Superior temporal gyrus (tissue), 1 donor: ENCODE results near the gene TM9SF1.

Experiments
- DNase-seq: peaks from one replicate; pipeline ENCODE4 v3.0.0-alpha.2; 2016; ENCODE audit errors: extremely low spot score

Gene TM9SF1, protein sequence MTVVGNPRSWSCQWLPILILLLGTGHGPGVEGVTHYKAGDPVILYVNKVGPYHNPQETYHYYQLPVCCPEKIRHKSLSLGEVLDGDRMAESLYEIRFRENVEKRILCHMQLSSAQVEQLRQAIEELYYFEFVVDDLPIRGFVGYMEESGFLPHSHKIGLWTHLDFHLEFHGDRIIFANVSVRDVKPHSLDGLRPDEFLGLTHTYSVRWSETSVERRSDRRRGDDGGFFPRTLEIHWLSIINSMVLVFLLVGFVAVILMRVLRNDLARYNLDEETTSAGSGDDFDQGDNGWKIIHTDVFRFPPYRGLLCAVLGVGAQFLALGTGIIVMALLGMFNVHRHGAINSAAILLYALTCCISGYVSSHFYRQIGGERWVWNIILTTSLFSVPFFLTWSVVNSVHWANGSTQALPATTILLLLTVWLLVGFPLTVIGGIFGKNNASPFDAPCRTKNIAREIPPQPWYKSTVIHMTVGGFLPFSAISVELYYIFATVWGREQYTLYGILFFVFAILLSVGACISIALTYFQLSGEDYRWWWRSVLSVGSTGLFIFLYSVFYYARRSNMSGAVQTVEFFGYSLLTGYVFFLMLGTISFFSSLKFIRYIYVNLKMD

DNA sequence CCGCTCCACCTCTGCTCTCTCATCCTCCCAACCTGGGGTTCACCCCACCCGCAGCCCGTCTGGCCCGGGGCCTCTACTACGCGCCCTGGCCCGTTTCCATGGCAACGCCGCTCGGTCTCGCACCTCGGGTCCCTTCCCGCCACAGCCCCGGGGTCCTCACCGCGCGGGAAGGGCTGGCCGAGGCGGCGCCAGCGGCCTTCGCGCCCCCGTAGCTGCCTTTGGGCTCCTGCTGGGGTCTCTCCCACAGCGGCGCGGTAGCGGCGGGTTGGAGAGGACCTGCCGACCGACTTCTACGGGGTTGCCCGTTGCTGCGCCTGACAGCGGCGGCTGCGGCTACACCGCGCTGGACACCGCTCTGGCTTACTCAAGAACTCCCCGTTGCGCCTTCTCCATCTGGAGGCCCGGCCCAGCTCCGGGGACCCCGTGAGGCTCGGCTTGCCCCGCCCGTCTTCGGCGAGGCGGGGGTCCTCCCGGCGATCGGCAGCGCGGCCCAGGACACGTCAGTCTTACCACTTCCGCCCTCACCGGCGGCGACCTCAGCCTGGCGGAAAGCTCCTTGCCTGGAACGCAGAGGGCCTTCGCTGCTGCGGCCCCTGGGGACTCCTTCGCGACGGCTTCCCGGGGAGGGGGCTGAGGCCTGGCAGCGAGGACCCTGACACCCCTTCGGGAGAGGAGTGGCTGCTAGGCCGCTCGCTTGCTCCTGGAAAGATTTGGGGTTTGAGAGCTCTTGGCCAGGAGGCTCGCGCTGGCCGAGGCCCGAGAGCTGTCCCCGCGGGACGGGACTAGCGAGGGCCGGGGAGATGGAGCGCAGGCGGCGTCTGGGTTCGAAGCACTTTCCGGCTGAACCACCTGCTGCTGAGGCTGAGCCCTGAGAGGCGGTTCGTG, at the start of gene TM9SF1:
TM9SF1 (minus strand) TSS at position 256 of the 885 bp plus-strand sequence. CDS start 422 bp downstream, outside the sequence.
- DNase-seq, result peak; percentile 78

GRCh38 chr14:24243336-24243836, 48.1 kb upstream of the TM9SF1 start:
- no peak for DNase-seq

GRCh38 chr14:24241829-24242443, 46.7 kb upstream of the TM9SF1 start:
- no peak for DNase-seq

DNA sequence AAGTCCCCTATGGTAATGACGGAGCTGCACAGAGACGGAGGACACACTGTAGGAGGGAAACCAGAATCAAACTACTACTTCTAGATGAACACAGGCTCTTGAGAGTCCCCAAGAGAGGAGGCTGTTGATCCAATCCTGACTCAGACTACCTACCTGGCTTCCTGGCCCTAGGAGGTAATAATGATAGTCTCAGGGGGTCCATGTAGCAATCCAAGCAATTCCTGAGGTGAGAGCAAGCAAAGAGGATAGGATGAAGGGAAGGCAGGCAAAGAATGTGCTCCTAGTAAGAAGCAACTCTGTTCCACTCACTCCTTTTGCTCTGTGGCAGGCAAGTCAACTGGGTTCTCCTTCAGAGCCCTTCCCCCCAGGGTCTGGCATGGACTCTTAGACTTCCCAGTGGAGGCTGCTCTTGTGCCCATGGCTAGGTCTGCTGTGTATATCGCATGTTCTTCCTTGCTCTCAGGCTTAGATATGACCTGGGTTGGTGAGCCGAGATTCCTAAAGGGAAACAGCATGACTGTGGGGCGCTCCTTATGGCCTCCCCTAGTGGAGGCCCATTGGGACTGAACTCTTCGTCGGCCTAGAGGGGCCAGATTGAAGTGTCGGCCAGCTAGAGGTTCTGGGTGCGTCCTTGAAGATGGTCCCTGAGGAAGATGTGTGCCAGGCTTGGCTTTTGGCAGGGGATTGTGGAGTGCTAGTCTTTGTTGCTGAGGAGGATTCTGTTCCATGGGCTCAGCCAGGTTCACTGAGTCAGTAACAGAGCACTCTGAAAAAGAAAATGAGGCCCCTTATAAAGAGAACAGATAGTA, 45.1 kb upstream of the TM9SF1 start:
- DNase-seq, result no peak

DNA sequence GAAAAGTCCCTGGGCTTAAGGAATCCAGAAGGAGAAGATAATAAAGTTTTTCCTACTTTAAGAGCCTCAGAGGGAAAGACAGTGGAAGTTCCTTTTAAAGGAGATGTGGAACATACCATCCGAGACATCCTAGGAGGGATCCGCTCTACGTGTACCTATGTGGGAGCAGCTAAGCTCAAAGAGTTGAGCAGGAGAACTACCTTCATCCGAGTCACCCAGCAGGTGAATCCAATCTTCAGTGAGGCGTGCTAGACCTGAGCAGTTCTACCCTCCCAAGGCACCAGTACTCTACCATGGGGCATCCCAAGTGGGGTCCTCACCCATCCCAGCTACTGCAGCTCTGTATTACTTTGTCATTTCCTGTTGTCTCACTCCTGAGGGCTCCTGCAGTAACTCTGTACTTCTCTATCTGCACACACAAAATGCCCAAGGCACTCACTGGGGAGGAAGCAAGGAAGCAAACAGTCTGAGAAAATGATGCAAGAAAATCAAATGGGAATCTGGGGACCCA, 43.3 kb upstream of the TM9SF1 start:
- no peak for DNase-seq

DNA sequence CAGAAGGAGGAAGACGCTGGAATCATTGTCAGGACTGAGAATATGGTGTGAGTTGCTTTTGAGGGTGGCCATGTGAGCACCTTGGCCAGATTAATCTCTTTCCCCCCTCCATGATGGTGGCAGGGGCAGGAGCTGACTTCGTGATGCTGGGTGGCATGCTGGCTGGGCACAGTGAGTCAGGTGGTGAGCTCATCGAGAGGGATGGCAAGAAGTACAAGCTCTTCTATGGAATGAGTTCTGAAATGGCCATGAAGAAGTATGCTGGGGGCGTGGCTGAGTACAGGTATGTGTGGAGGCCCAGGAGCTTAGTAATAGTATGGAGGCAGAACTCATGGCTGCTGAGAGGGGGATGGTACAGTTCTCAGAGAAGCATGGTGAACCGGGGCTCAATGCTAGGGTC, 42.9 kb upstream of the TM9SF1 start:
- DNase-seq, result no peak

- no peak for DNase-seq
These were observed 42.3 kb upstream of the TM9SF1 start for GRCh38 chr14:24237463-24237955.

GRCh38 chr14:24236689-24237462, 41.6 kb upstream of the TM9SF1 start:
- no peak for DNase-seq

DNA sequence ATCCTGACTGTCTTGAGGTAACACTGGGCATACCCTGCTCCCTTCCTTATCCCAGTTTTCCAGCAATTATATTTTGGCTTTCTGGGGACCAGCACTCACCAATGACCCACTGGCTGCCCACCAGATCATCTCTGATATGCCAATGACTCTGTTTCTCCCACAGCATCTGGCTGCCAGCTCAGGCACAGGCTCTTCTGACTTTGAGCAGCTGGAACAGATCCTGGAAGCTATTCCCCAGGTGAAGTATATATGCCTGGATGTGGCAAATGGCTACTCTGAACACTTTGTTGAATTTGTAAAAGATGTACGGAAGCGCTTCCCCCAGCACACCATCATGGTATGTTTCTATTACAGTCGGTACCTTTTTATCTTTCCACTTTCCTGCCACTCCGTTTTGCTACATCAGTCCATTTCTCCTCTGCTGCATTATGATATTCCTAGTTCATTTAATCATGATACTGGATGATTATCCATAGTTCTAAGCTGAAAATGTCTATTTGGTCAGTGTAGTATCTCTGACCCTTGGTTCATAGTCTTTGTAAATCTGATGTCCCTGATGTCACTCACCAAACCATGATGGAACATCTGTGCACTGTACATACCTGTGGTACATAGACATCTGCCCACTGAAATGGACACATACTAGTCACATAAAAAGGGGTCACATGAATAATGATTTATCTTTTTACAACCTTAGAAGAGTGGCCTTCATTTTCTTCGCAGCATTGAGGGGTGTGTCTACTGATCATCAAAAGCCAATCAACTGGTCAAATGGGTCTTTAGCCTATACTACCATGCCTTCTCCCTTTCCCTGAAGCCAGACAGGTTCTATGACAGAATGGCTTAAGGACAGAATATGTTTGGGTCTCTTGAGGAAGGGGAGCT, 40.8 kb upstream of the TM9SF1 start:
- DNase-seq, result no peak

GRCh38 chr14:24234095-24235005, 39.1 kb upstream of the TM9SF1 start:
- no peak for DNase-seq

- no peak for DNase-seq
These were observed 38.3 kb upstream of the TM9SF1 start for GRCh38 chr14:24233538-24233866.

DNA sequence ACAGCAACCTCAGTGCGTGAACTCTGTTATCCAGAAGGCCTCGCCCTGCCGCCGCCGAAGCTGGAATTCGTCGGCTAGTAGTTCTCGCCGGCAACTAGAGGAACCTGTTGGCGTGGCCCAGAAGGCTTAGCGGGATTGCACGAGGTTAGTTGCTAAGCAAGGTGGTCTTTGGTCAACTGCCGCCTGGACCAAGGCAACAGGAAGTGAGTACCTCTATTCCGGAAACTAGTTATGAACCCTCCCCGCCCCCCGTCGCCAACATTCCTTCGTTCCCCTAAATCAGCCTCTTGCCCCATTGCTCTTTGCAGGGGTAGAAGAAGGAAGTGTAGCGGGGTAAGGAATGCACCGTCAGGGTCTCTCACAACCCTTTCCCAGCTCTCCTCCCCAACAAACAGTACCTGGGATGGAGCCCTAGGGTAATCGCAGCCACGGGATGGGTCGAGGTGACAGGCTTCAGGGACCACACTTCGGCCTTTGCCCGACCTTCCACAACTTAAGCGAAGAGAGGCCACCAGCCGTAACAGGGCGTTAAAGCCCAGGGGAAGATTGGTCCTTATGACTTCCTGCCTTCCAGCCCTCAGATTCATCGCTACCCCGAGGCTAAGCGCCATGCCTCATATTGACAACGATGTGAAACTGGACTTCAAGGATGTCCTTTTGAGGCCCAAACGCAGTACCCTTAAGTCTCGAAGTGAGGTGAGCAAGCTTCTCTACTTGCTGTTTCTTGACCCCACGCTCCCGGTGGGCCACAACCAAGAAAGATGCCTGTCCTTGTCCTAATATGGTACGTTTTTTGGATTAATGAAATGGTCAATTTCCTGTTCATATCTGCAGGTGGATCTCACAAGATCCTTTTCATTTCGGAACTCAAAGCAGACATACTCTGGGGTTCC, 37.6 kb upstream of the TM9SF1 start, which contains the start of gene GMPR2:
GMPR2 (plus strand) TSS at position 285 of the 893 bp plus-strand sequence; CDS start at position 610, 325 bp downstream.
- no peak for DNase-seq

DNA sequence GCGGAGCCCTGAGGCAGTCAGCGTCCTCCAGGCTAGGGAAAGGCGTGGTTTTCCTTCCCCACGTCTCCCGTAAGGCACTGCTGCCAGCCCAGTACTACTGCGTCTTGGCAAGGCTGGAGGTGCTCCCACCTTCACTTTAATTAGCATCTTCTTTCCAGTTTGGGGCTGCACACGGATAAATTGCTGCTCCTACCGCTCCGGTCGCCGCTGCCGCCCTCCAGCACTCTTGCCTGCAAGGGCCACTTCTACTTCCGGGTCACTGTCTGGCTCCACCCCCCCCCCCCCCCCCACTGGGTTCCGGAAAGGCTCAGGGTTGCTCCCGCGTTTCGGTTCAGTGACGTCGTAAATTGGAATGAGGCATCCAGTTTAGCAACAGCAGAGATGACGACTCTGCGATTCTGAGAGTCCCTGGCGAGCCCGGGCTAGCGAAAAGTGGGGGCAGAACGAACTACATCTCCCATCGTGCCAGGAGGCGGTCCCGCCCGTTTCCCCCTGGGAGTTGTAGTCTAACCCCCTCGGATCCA, 36.9 kb upstream of the TM9SF1 start, which contains the start of gene NEDD8:
NEDD8 (minus strand) TSS at position 247 of the 524 bp plus-strand sequence; CDS start at position 147, 100 bp downstream.
- DNase-seq, result peak; percentile 96

- no peak for DNase-seq
These were observed 36.3 kb upstream of the TM9SF1 start for GRCh38 chr14:24231263-24232120.

DNA sequence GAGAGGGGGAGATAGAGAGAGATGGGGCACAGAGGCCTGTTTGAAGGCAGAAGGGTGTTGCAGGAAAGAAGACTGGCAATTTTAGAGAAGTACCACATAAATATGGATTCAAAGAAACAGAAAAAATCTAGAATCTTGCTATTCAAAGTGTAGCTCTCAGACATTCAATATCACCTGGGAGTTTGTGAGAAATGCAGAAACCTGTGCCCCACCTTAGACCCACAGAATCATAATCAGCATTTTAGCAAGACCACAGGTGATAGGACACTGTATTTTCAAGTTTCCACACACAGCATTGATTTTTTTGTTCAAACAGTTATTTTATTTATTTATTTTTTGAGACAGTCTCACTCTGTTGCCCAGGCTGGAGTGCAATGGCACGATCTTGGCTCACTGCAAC, 33.7 kb upstream of the TM9SF1 start:
- no peak for DNase-seq
